SJSA1 (cell line): ENCODE measurements around the gene RHPN2. TPM values are rescaled to one million over a fixed set of nuclear protein-coding genes. Genes with fewer than 3 reads are reported as not detected.
A peak's percentile ranks its signal among the peaks of the same experiment; 100 is the strongest.

ENCODE experiments used
- DNase-seq, 2 experiments: peaks; one replicate each; pipeline ENCODE4 v3.0.0-alpha.2; 2015 to 2020; ENCODE audit warnings: low spot score in 2 of 2, low read depth in 1 of 2
- H3K27ac ChIP-seq: fragments of 250-450 bp; sonication (Bioruptor Pico); 2 replicates; pipeline ENCODE4 v1.5.1; 2020; ENCODE audit warnings: mild to moderate bottlenecking, moderate library complexity
- H3K27me3 ChIP-seq: fragments of 250-450 bp; sonication (Bioruptor Pico); replicated peaks from 2 replicates; pipeline ENCODE4 v1.5.1; 2020; ENCODE audit warnings: mild to moderate bottlenecking, moderate library complexity
- H3K36me3 ChIP-seq: fragments of 250-450 bp; sonication (Bioruptor Pico); 2 replicates; pipeline ENCODE4 v1.5.1; 2020; ENCODE audit warnings: mild to moderate bottlenecking
- H3K4me1 ChIP-seq: fragments of 250-450 bp; sonication (Bioruptor Pico); replicated peaks from 2 replicates; pipeline ENCODE4 v1.6.1; 2021; ENCODE audit warnings: mild to moderate bottlenecking
- H3K4me3 ChIP-seq: fragments of 250-450 bp; sonication (Bioruptor Pico); 2 replicates; pipeline ENCODE4 v1.5.1; 2020; ENCODE audit warnings: mild to moderate bottlenecking
- H3K9me3 ChIP-seq: fragments of 250-450 bp; sonication (Bioruptor Pico); replicated peaks from 2 replicates; pipeline ENCODE4 v1.5.1; 2020; ENCODE audit warnings: mild to moderate bottlenecking
- total RNA-seq: library from RNA; depleted of rRNA; stranded (reverse); fragments of >200 nt; shearing (Covaris generic); gene quantifications from 2 replicates; pipeline ENCODE4 v1.2.3, GENCODE V29; 2014; rRNA removed

Gene RHPN2
- 42.1 and 49.2 TPM in 2 replicates for total RNA-seq

- peak within 1 kb of the TSS; percentile 49 for H3K4me3 ChIP-seq
- H3K9me3 ChIP-seq: no peaks in the 10 kb centered on the region
- DNase-seq: peak; percentile 64 to 75
- peaks cover 22% of the 10 kb centered on the region for H3K4me1 ChIP-seq
- peak within 1 kb of the TSS; percentile 32; the same call in 1 of the 2 replicates for H3K27ac ChIP-seq
- no peaks in the 10 kb centered on the region for H3K27me3 ChIP-seq
- H3K36me3 ChIP-seq: 0 out of 2 replicates have a peak, but pooled peaks cover under 1% of the 10 kb centered on the region
Observed at GRCh38 chr19:33064792-33065550, at the start of gene RHPN2. Gene RHPN2, minus strand, starts transcription at chr19:33064888. Its CDS starts 36 bp downstream, at chr19:33064852.

GRCh38 chr19:33114312-33114711 lies 49.6 kb upstream of the RHPN2 start:
- peaks cover 20% of the 10 kb centered on the region for H3K4me1 ChIP-seq
- DNase-seq: no peak
- no peaks in the 10 kb centered on the region for H3K27me3 ChIP-seq
- H3K4me3 ChIP-seq: no peak overlapping the region
- peaks cover 77% of the 10 kb centered on the region for H3K36me3 ChIP-seq
- H3K9me3 ChIP-seq: no peaks in the 10 kb centered on the region
- H3K27ac ChIP-seq: no peak overlapping the region

GRCh38 chr19:33111587-33111986 lies 46.9 kb upstream of the RHPN2 start:
- Histone ChIP-seq H3K4me3 (no peak overlapping the region), H3K36me3 (peaks cover 78% of the 10 kb centered on the region), H3K4me1 (peaks cover 23% of the 10 kb centered on the region), H3K27ac (no peak overlapping the region), H3K9me3 (no peaks in the 10 kb centered on the region), H3K27me3 (no peaks in the 10 kb centered on the region)
- DNase-seq: no peak

- H3K9me3 ChIP-seq: no peaks in the 10 kb centered on the region
- DNase-seq: peak; percentile 62 to 89
- H3K27ac ChIP-seq: peak overlapping the region; percentile 78
- H3K27me3 ChIP-seq: no peaks in the 10 kb centered on the region
- H3K4me3 ChIP-seq: no peak overlapping the region
- H3K36me3 ChIP-seq: peaks cover 69% of the 10 kb centered on the region
- peaks cover 23% of the 10 kb centered on the region for H3K4me1 ChIP-seq
Observed at GRCh38 chr19:33110137-33110910, 45.6 kb upstream of the RHPN2 start.

- H3K27me3 ChIP-seq: no peaks in the 10 kb centered on the region
Observed at GRCh38 chr19:33108161-33108560, 43.5 kb upstream of the RHPN2 start.

GRCh38 chr19:33102893-33103292 lies 38.2 kb upstream of the RHPN2 start:
- no peak overlapping the region for H3K4me3 ChIP-seq
- DNase-seq: no peak
- no peaks in the 10 kb centered on the region for H3K27me3 ChIP-seq
- H3K9me3 ChIP-seq: no peaks in the 10 kb centered on the region
- H3K27ac ChIP-seq: no peak overlapping the region
- peaks cover 74% of the 10 kb centered on the region for H3K36me3 ChIP-seq
- no peaks in the 10 kb centered on the region for H3K4me1 ChIP-seq

More at GRCh38 chr19:33108161-33108560, 43.5 kb upstream of the RHPN2 start:
- H3K27ac ChIP-seq: no peak overlapping the region
- H3K9me3 ChIP-seq: no peaks in the 10 kb centered on the region
- H3K36me3 ChIP-seq: peaks cover 69% of the 10 kb centered on the region
- no peak overlapping the region for H3K4me3 ChIP-seq
- no peak for DNase-seq
- H3K4me1 ChIP-seq: peaks cover 23% of the 10 kb centered on the region

- DNase-seq: no peak
- Histone ChIP-seq H3K27ac (no peak overlapping the region), H3K4me1 (no peaks in the 10 kb centered on the region), H3K27me3 (no peaks in the 10 kb centered on the region), H3K4me3 (no peak overlapping the region), H3K9me3 (no peaks in the 10 kb centered on the region), H3K36me3 (peaks cover 71% of the 10 kb centered on the region)
Observed at GRCh38 chr19:33100894-33101644, 36.4 kb upstream of the RHPN2 start.

GRCh38 chr19:33098055-33098534 lies 33.4 kb upstream of the RHPN2 start:
- H3K36me3 ChIP-seq: peaks cover 85% of the 10 kb centered on the region
- no peaks in the 10 kb centered on the region for H3K27me3 ChIP-seq
- H3K4me1 ChIP-seq: no peaks in the 10 kb centered on the region
- H3K4me3 ChIP-seq: no peak overlapping the region
- H3K27ac ChIP-seq: no peak overlapping the region
- no peak for DNase-seq
- no peaks in the 10 kb centered on the region for H3K9me3 ChIP-seq

GRCh38 chr19:33096005-33096404 lies 31.3 kb upstream of the RHPN2 start:
- H3K9me3 ChIP-seq: no peaks in the 10 kb centered on the region
- peaks cover 81% of the 10 kb centered on the region for H3K36me3 ChIP-seq
- H3K27me3 ChIP-seq: no peaks in the 10 kb centered on the region
- no peak overlapping the region for H3K4me3 ChIP-seq
- H3K4me1 ChIP-seq: no peaks in the 10 kb centered on the region
- DNase-seq: no peak
- H3K27ac ChIP-seq: no peak overlapping the region

- H3K36me3 ChIP-seq: peaks cover 85% of the 10 kb centered on the region
Observed at GRCh38 chr19:33094436-33095067, 29.9 kb upstream of the RHPN2 start.

GRCh38 chr19:33093420-33094210 lies 28.9 kb upstream of the RHPN2 start:
- H3K4me1 ChIP-seq: no peaks in the 10 kb centered on the region
- no peaks in the 10 kb centered on the region for H3K27me3 ChIP-seq
- no peak overlapping the region for H3K27ac ChIP-seq
- no peak overlapping the region for H3K4me3 ChIP-seq
- no peaks in the 10 kb centered on the region for H3K9me3 ChIP-seq
- DNase-seq: no peak
- H3K36me3 ChIP-seq: peaks cover 88% of the 10 kb centered on the region

More at GRCh38 chr19:33094436-33095067, 29.9 kb upstream of the RHPN2 start:
- Histone ChIP-seq H3K27ac (no peak overlapping the region), H3K4me3 (no peak overlapping the region), H3K4me1 (no peaks in the 10 kb centered on the region), H3K27me3 (no peaks in the 10 kb centered on the region), H3K9me3 (no peaks in the 10 kb centered on the region)
- no peak for DNase-seq

GRCh38 chr19:33090179-33090578 lies 25.5 kb upstream of the RHPN2 start:
- Histone ChIP-seq H3K27ac (no peak overlapping the region), H3K4me1 (no peaks in the 10 kb centered on the region), H3K27me3 (no peaks in the 10 kb centered on the region), H3K9me3 (no peaks in the 10 kb centered on the region), H3K36me3 (peaks cover 66% of the 10 kb centered on the region), H3K4me3 (no peak overlapping the region)
- DNase-seq: no peak
